Neural progenitor cell (in vitro differentiated cells): ENCODE measurements around the gene POMZP3.
"Not testable (repeated sequence)": the region's sequence is repeated elsewhere in the genome, so short reads cannot be mapped to it uniquely, and the experiment has no call there.

Source experiments
- EZH2 ChIP-seq: fragments of 200-600 bp; sonication (generic); IDR thresholded peaks from 2 replicates; pipeline ENCODE4 v1.6.1; 2017; ENCODE audit warnings: antibody characterized with exemption, mild to moderate bottlenecking, moderate library complexity
- EZH2phosphoT487 ChIP-seq: fragments of 200-600 bp; sonication (generic); IDR thresholded peaks from 2 replicates; pipeline ENCODE4 v1.6.1; 2017; ENCODE audit warnings: antibody characterized with exemption
- TF ChIP-seq, protein P1 (sequence below): fragments of 200-600 bp; sonication (generic); IDR thresholded peaks from 2 replicates; pipeline ENCODE4 v1.5.1; 2017; ENCODE audit warnings: antibody characterized with exemption, mild to moderate bottlenecking

DNA sequence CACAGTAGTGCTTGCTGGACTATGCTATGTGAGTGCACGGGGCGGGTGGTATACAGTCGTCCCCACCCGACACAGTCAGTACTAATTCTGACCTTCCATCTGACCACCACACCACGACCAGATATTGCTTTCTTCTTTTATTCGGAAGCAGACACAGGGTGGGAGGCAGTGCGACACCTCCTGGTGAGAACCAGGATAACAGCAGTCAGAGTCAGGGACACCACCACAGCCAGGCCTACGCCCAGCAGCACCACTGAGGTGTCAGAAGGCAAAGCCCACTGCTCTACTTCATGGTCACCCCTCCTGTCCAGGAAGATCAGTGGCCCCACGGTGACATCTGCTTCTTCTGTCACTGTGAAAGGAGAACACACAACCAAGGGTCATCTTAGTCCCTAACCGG lies 17.2 kb downstream of the POMZP3 start:
- TF ChIP-seq EZH2phosphoT487, EZH2: not testable (repeated sequence)
- TF ChIP-seq, protein P1, sequence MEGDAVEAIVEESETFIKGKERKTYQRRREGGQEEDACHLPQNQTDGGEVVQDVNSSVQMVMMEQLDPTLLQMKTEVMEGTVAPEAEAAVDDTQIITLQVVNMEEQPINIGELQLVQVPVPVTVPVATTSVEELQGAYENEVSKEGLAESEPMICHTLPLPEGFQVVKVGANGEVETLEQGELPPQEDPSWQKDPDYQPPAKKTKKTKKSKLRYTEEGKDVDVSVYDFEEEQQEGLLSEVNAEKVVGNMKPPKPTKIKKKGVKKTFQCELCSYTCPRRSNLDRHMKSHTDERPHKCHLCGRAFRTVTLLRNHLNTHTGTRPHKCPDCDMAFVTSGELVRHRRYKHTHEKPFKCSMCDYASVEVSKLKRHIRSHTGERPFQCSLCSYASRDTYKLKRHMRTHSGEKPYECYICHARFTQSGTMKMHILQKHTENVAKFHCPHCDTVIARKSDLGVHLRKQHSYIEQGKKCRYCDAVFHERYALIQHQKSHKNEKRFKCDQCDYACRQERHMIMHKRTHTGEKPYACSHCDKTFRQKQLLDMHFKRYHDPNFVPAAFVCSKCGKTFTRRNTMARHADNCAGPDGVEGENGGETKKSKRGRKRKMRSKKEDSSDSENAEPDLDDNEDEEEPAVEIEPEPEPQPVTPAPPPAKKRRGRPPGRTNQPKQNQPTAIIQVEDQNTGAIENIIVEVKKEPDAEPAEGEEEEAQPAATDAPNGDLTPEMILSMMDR: not testable (repeated sequence)
